ENCODE measurements around the gene EHMT1.
"Not testable (repeated sequence)": the region's sequence is repeated elsewhere in the genome, so short reads cannot be mapped to it uniquely, and the experiment has no call there.

Gene EHMT1

GRCh38 chr9:137615387-137615871 lies 3.4 kb upstream of the EHMT1 start:
- DNase-seq = no peak

DNA sequence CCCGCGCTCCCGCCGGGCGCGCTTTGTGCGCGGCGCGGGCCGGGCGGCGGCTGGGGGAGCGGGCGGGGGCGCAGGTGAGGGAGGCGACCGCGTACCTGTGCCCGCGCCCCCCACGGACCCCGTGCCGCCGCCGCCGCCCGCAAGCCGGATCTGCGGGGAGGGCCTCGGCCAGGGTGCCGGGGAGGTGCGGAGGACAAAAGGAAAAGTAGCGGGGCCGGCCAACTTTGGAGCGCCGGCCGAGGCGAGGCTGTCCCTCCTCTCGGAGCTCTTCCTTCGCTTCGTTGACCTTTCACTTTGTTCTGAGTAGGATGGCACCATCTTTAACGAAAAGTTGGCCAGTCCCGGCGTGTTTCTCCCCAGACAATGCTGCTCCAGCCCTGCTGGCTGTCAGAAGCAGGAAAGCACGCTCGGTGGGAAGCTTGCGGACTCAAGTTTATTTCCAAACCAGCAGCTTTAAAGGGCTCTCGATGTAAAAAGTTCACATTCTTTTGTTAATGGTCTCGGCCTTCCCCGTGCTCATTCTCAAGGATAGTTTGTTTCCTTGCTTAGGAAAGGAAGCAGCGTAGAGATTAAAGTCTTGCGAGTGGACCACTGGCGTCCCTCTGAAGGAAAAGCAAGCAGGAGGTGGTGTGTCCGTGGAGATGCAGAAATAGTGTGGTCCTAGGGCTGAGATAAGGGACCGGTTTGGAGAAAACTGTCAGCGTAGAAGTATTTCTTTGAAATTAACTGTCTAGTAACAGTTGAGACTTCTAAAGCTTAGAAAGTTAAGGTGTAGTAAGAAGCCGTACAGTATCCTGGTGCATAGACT lies 639 bp downstream of the EHMT1 start:
- DNase-seq = no peak

DNA sequence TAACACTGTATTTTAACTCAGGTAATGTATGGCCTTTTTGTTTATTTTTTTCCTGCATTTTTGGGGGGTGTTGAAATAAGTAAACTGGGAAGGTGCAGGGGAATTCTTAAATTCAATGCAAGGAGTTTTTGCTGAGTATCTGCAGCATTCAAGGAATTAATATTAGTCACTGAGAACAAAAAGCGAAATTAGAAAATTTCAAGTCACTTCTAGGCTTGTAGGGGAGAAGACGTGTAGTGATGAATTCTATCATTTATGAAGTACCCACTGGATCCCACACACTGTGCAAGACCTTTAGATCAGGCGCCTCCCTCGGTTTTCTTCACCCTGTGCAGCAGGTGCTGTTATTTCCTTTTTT lies 1.2 kb downstream of the EHMT1 start:
- DNase-seq = no peak

GRCh38 chr9:137620581-137620980 lies 1.8 kb downstream of the EHMT1 start:
- no peak for DNase-seq

DNA sequence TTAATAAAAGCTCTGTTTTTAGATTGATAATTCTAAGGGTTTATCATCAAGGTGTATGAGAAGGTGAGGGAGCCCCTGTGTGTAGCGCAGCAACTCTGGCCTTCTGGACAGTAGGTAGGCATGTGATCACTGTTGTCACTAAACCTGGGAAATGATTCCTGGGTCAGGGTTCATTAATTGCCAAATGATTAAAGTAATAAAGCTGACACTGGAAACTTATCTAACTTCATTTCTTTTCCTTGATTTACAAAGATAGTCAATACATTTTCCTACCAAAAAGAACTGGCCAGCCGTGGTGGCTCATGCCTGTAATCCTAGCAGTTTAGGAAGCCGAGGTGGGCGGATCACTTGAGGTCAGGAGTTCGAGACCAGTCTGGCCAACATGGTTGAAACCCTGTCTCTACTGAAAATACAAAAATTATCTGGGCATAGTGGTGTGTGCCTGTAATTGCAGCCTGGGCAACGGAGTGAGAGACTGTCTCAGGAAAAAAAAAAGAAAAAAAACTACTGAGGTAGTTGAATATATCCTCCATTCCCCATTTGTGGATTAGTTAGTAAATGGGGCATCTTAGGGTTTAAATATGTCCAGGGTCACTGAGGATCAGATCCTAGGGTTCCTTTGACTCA lies 2.4 kb downstream of the EHMT1 start:
- DNase-seq = no peak

DNA sequence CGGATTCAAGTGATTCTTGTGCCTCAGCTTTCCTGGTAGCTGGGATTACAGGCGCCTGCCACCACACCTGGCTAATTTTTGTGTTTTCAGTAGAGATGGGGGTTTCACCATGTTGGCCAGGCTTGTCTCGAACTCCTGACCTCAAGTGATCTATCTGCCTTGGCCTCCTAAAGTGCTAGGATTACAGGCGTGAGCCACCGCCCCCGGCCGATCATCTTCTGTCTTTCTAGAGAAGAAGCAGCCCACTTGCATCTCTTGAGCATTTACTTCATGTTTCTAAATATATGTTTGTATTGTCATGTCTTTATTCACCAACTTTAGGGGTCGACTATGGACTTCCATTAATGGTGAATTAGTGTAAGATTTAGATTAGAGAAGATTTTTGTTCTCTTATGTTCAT lies 3.4 kb downstream of the EHMT1 start:
- DNase-seq = not testable (repeated sequence)

DNA sequence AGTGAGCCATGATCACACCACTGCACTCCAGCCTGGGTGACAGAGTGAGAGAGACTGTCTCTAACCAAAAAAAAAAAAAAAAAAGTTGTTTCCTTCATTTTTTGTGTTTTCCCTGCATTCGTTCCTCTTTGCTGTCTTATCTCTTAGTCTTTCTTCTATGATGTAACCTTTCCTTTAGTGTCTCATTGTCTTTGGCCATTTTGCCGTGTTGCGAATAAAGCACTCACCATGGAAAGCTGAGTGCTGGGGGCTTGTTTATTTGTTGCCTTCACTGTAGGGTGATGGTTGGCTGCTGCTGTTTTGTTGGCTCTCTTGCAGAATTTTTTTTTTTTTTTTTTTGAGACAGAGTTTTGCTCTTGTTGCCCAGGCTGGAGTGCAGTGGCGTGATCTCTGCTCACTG lies 7.7 kb downstream of the EHMT1 start:
- no peak for DNase-seq

DNA sequence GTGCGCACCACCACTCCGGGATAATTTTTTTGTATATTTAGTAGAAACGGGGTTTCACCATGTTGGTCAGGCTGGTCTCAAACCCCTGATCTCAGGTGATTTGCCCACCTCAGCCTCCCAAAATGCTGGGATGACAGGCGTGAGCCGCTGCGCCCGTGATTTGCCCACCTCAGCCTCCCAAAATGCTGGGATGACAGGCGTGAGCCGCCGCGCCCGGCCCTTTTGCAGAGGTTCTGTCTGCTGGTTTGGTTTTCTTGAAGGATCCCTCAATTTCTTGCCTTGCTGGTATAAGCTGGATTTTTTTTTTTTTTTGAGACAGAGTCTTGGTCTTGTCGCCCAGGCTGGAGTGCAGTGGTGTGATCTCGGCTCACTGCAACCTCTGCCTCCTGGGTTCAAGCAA lies 8.6 kb downstream of the EHMT1 start:
- not testable (repeated sequence) for DNase-seq

- no peak for DNase-seq
These were observed 11.3 kb downstream of the EHMT1 start for GRCh38 chr9:137630126-137630525.

GRCh38 chr9:137630679-137631078 lies 11.9 kb downstream of the EHMT1 start:
- DNase-seq = no peak

GRCh38 chr9:137631345-137632229 lies 12.8 kb downstream of the EHMT1 start:
- DNase-seq = no peak

DNA sequence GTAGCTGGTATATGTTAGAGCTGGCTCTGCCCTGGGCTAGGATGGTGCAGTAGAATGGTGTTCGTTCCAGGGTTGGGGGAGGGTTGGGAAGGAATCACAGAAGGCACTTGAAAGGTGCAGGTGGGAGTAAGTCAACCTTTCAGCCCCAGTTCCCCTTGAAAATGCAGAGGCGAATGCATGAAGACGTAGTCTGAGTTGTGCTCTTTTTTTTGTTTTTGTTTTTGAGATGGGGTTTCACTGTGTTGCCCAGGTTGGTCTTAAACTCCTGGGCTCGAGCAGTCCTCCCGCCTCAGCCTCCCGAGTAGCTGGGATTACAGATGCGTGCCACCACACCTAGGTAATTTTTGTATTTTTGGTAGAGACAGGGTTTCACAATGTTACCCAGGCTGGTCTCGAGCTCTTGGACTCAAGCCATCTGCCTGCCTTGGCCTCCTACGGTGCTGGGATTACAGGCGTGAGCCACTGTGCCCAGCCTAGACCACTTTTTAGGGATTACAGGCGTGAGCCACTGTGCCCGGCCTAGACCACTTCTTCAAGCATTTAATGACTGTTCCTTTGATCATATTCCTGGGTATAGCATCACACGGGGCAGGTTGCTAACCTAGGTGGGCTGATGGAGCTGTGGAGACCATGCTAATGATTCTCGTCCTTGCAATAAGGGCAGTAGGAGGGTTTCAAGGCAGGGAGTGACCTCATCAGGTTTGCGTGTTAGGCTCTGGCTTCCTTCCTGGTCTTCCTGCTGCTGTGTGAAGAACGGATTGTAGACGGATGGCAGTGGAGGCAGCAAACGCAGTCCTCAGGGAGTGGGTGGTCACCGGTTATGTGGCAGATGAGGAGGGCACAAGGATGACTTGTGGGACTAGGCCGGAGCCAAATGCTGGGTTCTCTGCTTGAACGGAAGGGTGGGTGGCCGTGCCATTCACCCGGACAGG lies 13.7 kb downstream of the EHMT1 start:
- no peak for DNase-seq

GRCh38 chr9:137634016-137634415 lies 15.2 kb downstream of the EHMT1 start:
- DNase-seq = no peak

DNA sequence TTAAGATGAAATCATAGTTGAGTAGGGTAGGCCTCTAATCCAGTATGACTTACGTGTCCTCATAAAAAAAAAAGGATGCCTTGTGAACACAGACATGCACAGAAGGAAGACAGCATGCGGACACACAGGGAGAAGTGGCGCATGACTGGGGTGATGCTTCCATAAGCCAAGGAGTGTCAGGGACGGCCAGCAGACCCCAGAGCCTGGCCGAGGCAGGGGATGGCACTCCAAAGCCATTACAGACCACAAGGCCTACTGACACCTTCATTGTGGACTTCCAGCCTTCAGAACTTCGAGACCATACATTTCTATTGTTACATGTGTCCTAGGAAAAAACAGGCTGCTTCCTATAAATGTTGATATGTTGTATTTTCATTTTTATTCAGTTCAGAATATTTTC lies 19.9 kb downstream of the EHMT1 start:
- no peak for DNase-seq

DNA sequence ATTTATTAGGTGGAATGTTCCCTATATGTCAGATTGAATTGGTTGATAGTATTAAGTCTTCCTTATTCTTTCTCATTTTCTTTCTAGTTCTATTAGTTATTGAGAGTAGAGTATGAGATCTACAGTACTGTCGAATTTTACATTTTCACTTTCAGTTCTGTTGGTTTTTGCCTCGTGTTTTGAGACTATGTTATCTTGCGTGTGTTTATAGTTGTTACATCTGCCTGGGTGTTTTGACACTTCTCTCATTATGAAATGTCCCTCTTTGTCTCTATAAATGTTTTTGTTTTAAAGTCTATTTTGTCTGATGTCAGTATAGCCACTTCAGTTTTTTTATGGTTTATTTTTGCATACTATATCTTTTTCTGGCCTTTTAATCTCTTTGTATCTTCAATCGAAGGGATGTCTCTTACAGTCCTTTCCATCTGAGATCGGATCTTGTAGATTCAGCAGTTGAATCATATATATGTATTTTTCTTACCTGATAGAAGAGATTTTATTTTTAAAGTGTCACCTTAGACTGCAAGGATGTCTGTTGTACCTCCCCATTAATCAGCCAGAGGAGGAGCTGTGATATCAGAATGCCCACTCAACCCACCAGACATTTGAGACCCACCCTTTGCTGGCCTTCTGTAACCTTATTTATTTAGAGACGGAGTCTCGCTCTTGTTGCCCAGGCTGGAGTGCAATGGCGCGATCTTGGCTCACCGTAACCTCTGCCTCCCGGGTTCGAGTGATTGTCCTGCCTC lies 20.7 kb downstream of the EHMT1 start:
- DNase-seq = no peak

DNA sequence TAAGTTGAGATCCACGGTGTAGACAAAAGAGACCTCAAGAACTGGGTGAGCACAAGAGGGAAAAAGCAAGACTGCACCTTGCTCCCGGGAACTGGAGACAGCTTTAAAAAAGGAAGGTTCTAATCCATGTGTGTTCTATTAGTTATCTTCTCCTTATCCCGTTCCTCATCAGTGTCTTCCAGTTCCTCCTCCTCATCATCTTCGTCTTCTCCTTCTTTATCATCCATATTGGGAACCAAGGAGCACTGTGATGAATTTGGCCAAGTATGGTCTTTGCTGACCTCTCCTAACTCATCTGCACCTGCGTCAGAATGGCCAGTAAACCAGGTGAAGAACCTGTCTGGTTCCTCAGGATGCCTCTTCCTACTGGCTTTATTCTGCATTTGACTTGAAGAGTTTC lies 22.1 kb downstream of the EHMT1 start:
- no peak for DNase-seq

DNA sequence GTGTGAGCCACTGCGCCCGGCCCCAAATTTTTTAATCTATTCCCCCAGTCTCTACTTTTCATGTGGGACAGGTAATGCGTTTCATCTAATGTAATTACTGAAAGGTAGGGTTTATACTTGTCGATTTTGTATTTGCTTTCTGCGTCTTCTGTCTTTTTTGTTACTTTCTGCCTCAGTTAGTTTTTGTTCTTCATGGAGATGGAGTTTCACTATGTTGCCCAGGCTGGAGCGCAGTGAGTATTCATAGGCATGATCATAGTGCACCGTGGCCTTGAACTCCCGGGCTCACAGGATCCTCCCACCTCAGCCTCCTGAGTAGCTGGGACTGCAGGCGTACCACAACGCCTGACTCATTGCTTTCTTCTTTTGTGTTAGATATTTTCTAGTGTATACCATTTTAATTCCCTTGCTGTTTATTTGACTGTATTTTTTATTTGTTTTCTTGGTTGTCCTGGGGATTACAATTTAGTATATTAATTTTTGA lies 23.4 kb downstream of the EHMT1 start:
- DNase-seq = no peak

DNA sequence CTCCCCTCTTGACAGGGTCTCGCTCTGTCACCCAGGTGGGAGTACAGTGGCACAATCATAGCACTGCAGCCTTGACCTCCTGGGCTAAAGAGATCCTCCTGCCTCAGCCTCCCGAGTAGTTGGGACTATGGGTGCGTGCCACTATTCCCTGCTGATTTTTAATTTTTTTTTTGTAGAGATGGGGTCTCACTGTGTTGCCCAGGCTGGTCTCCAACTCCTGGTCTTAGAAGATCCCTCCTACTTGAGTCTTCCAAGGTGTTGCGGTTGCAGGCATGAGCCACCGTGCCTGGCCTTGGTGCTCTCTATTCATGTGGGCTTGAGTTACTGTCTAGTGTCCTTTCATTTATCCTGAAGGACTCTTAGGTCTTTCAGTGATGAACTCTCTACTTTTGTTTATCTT lies 24.1 kb downstream of the EHMT1 start:
- DNase-seq = no peak

- DNase-seq = no peak
These were observed 25.1 kb downstream of the EHMT1 start for GRCh38 chr9:137643921-137644320.

GRCh38 chr9:137645211-137645610 lies 26.4 kb downstream of the EHMT1 start:
- no peak for DNase-seq

DNA sequence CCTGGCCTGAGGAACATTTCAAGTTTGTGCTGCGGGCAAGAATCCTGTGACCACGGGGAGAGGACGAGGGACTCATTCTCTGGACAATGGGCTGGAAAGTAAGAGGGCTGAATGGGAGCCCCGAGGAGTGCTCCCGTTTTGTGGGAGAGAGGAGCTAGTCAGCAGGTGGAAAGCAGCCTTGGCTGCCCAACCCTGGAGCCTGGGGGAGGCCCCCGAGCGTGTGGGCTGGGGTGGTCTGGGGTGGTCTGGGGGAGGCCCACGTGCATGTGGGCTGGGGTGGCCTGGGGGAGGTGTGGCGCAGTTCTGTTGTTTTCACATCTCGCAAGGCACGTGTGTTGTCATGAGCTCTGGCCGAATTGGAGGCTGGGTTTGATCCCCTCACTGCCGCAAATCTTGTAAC lies 27.5 kb downstream of the EHMT1 start:
- DNase-seq = no peak
